ENCODE data around the gene MC1R.
"Not testable (repeated sequence)": the region's sequence is repeated elsewhere in the genome, so short reads cannot be mapped to it uniquely, and the experiment has no call there.

Gene MC1R

DNA sequence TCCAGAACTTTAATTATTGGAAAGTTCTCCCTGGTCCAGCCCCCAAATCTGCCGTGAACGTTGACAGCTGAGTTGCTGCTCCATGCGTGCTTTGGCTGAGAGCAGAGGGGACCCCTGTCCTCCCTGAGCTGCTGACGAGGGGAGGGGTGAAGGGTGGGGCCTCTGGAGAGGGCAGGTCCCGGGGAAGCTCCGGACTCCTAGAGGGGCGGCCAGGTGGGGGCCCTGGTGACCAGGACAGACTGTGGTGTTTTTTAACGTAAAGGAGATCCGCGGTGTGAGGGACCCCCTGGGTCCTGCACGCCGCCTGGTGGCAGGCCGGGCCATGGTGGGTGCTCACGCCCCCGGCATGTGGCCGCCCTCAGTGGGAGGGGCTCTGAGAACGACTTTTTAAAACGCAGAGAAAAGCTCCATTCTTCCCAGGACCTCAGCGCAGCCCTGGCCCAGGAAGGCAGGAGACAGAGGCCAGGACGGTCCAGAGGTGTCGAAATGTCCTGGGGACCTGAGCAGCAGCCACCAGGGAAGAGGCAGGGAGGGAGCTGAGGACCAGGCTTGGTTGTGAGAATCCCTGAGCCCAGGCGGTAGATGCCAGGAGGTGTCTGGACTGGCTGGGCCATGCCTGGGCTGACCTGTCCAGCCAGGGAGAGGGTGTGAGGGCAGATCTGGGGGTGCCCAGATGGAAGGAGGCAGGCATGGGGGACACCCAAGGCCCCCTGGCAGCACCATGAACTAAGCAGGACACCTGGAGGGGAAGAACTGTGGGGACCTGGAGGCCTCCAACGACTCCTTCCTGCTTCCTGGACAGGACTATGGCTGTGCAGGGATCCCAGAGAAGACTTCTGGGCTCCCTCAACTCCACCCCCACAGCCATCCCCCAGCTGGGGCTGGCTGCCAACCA, at the start of gene MC1R:
Gene MC1R (plus strand): TSS at position 410 of the 895 bp plus-strand sequence. CDS start 397 bp downstream, at position 807.
- no peak for DNase-seq
- intact Hi-C loops (cut with DNase I), result no loop called here

DNA sequence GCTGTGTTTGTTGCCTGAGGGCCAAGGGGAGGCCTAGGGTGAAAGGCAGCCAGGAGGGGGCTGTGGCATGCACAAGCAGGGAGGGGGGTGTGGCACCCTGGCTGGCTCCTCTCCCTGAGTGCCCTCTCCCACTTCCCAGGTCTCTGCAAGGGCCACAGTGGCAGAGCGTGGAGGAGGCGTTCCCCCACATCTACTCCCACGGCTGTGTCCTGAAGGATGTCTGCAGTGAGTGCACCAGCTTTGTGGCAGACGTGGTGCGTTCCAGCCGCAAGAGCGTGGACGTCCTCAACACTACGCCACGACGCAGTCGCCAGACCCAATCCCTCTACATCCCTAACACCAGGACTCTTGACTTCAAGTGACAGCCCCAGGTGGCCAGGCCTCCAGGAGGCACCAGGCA, 48.8 kb upstream of the MC1R start:
- intact Hi-C loops (cut with DNase I), result loop anchor here (10.0 kb wide), 1 partner anchor 165 kb away; the partner anchor contains the start of gene SPATA2L

DNA sequence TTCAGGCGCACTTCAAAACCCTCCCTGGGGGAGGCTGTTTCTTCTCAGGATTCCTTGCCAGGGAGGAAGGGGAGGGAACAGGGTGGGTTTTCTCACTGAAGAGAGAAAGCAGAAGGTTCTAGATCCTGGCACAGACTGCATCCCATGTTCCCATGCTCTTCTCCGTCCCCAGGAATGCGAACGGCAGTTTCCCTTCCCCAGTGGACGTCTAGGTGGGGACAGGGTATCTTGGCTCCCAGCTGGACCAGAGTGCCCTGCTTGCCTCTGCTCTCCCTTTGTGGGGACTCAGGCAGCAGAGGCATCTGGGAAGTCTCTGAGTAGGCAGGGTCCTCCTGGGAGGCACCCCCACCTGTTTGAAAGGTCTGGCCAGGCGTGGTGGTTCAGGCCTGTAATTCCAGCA, 48.2 kb upstream of the MC1R start:
- intact Hi-C loops (cut with DNase I), result no loop called here
- DNase-seq, result no peak

More for the DNA sequence above, 48.8 kb upstream of the MC1R start:
- no peak for DNase-seq

DNA sequence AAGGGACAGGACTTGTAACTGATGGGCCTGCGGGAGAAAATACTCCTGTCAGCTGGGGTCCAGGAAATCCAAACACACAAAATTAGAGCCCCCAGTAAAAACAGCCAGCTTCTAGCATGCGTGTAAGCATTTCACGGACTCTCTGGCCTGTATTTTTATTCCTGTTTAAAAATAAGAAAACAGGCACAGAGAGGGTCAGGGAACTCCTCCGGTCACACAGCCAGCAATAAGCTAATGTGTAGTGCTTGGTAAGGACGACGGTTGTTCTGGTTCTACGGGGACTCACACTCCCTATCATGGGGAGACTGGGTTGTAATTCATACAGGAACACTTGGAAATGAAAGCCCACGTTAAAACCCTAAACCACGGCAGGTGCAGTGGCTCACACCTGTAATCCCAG, 46.8 kb upstream of the MC1R start:
- intact Hi-C loops (cut with DNase I), result no loop called here
- no peak for DNase-seq

DNA sequence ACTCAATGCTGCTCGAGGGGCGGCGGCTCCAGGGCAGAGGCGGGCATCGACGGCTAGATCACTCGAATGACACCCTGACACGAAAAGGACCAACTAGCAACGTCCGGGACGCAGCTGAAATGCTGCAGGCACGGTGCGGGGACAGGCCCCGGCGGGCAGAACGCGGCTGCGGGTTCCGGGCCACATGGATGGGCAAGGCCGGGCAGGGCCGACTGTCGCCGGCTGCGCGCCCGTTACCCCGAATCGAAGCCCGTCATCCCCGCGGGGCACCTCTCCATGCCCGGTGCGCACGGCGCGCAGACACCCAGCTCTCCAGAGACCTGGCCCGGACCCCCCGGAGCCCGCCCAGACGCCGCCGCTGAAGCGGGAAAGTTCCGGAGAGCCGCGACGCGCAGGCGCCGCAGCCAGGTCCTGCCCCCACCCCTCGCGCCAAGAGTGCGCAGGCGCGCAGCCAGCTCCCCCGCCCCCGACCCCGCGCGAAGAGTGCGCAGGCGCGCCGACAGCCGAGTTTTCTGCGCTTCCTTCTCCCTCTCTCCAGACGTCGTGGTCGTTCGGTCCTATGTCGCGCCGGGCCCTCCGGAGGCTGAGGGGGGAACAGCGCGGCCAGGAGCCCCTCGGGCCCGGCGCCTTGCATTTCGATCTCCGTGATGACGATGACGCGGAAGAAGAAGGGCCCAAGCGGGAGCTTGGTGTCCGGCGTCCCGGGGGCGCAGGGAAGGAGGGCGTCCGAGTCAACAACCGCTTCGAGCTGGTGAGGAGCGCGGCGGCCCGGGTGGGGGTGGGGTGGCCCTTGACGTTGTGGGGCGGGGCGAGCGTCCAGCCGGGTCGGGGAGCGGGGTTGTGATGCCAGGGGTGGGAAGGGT, 45.3 kb upstream of the MC1R start, which contains the start of gene TCF25:
Gene TCF25 (plus strand): TSS at position 484 of the 863 bp plus-strand sequence. CDS start 76 bp downstream, at position 560.
- peak; percentile 30 to 91 (median 80) for DNase-seq
- intact Hi-C loops (cut with DNase I), result no loop called here

DNA sequence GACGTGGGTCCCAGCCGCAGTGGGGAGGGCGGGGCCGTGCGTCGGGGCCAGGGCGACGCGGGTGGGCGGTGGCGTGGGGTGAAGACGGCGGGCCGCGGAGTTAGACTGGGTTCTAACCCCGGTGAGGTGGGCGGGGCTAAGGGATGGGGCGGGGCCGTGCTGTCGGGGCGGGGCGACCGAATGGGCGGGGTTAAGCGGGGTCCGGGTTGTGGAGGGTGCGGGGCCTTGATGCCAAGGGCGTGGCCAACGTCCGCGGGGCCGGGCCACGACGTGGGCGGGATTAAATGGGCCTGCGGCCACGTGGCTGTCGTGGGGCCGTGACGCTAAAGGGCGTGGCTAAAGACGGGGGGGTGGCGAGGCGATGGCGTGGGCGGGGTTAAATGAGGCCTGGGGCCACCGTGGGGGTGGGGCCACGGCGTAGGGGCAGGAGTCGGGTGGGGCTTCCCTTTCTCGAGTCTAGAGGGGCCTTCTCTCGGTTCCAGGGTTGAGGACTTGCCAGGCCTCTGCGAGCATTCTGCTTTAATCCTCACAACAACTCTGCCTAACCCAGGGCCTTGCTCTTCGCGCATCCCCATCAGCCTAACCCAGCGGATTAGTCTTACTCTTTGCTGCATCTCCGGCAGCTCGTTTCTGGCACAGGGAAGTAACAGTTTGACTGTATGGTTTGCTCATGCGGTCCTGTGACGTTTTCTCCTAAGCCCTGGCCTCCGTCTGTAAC, 44.5 kb upstream of the MC1R start:
- intact Hi-C loops (cut with DNase I), result no loop called here
- peak; percentile 88 to 99 (median 96) for DNase-seq

DNA sequence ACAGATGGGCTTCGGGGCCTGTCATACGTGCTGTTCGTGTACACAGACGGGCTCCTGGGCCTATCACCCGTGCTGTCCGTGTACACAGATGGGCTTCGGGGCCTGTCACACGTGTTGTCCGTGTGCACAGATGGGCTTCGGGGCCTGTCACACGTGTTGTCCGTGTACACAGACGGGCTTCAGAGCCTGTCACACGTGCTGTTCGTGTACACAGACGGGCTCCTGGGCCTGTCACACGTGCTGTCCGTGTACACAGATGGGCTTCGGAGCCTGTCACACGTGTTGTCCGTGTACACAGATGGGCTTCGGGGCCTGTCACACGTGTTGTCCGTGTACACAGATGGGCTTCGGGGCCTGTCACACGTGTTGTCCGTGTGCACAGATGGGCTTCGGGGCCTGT, 39.5 kb upstream of the MC1R start:
- intact Hi-C loops (cut with DNase I); DNase-seq: not testable (repeated sequence)

DNA sequence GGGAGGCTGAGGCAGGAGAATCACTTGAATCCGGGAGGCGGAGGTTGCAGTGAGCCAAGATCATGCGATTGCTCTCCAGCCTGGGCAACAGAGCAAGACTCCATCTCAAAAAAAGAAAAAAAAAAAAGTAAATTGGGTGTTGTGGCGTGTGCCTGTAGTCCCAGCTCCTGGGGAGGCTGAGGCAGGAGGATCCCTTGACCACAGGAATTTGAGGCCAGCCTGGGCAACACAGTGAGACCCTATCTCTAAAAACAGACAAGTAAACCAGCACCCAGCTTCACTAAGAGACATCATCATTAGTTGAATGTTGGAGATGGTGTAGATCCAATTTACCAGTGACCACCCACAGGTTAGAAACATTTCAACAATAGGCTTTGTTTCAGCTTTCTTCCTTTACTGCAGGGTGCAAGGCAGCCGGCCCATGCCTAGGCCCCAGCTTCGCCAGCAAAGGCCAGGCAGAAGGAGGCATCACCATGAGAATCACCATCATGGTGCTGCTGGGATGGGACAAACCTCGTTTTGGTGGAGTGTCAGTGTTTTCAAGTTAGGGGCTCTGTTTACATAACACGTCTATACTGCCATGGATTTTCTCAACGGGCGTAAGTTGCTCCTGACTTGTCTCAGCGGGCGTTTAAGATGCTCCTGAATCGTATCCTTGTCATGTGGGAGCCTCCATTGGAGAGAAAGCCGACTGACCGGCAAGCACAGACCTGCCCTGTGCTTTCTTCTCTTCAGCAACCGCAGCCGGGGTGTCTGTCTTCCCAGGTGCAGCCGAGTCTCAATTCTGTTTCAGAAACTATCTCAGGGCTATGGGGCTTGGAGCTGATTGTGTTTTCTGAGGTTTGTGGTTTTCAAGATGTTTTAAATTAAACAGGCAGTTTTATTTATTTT, 37.9 kb upstream of the MC1R start:
- intact Hi-C loops (cut with DNase I), result no loop called here
- peak in 1 of 42 donors; percentile 3 for DNase-seq

DNA sequence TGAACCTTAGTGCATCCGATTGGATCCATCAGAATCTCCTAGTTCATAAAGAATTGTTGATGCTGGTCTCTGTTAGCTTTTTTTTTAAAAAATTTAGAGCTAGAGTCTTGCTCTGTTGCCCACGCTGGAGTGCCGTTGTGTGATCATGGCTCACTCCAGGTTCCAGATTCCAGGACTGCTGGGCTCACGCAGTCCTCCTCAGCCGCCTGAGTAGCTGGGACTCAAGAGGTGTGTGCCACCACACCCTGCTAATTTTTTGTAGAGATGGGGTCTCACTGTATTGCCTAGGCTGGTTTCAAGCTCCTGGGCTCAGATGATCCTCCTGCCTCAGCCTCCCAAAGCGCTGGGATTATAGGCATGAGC, 37.3 kb upstream of the MC1R start:
- peak in 1 of 42 donors; percentile 1 for DNase-seq
- intact Hi-C loops (cut with DNase I), result no loop called here

DNA sequence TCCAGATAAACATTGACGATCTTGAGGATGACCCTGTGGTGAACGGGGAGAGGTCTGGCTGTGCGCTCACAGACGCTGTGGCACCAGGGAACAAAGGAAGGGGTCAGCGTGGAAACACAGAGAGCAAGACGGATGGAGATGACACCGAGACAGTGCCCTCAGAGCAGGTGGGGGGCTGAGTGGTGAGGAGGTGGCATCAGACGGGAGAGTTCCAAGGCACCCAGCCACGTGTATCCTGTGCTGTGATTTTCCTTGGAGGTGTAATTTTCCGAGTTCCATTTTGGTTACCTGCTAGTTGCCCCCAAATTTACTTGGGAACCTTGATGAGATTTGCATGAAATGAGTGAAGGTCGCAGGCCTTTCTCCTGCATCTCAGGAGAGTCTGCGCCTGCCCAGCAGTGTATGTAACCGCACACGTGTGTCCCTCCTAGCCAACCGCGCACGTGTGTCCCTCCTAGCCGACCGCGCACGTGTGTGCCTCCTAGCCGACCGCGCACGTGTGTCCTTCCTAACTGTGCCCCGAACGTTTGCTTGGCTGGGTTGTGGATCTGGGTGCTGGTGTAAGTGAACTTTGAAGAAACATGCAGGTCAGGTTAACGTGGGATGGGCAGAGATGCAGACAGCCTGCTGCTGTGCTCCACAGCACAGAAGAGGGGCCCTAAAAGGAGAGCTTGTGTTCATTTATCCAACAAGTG, 35.2 kb upstream of the MC1R start:
- peak in 6 of 42 donors; percentile 25 to 57 (median 45) for DNase-seq
- intact Hi-C loops (cut with DNase I), result no loop called here

DNA sequence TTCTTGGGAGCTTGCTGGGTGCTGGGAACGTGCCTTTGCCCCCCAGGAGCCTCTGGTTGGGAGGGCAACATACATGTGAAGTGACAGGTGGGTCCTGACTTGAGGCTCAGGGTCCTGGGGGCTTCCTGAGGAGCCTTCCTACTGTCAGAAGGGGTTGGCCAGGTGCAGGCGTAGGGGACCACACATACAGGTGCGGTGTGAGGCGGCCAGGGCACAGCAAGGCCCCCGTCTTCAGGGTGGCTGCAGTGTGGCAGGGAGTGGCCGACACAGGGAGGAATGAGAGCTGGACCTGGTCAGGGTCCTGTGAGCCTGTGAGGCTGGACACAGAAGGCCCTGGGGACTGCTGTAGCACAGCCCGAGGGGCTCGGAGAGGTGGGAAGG, 34.6 kb upstream of the MC1R start:
- intact Hi-C loops (cut with DNase I), result no loop called here
- no peak for DNase-seq

DNA sequence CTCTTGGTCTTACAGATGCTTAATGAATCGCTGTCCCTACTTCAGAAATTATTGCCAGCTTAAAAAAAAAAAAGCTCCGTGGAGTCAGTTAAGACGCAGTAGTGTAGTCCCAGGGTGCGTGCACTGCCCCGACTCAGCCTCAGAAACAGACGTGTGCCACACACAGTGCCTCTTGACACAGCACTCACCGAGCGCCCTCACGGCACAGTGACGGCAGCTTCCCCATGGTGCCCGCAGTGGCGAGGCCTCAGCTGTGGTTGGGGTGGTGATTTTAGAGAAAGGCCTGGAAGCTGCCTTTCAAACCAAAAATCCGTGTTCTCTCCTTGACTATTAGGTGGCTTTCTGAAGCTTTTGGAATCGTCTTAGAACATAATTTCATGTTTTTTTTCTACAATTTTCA, 31.4 kb upstream of the MC1R start:
- no peak for DNase-seq
- intact Hi-C loops (cut with DNase I), result no loop called here

DNA sequence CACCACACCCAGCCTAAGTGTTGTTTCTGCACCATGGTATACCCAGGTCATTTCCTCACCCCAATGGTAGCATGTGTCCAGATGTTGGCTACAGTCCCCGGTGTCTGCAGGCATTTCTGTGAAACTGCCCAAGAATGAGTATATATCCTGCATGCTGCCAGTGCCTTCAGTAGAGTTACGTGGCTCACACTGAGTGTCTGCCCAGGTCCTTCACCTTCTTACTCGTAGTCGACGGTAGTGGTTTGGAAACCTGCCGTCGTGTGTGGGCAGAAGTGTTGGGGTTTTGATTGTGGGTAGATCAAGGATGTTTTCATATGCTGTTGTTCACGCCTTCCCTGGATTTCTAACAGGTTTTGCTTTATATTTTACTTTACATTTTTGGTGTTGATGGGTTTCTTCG, 28.5 kb upstream of the MC1R start:
- DNase-seq, result peak in 1 of 42 donors; percentile 1
- intact Hi-C loops (cut with DNase I), result no loop called here

DNA sequence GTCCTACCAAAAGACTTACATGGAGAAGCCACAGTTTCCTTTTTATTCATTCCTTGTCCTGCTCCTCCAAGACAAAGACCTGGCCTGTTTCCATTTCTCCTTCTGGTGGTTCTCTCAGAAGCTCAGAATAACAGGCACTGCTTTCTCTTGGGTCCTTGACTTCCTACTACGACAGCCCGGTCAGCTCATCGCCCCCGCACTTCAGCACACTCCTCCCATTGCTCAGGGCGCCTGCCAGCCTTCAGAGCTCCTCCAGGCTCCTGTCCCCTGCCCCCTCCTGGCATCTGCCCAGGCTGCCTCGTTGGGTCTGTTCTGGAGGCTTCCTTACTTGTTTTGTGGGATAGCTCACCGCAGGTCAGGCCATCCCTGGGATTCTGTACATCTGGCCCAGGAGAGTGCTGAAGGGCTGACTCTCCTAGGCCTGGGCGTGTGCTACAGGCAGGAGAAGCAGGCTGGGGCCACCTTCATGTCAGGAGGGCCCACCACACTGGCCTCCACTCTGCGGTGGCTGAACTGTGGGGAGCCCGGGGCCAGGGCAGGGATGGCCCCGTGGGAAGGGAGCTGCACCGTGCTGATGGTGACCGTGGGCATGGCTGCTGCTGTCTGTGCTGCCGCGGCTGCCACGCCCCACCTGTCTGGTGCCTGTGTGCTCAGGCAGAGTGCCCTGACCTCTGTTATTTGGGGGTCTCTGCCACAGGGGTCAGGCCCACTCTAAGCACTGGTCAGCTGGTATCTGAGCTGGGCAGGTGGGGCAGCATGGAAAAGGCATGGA, 27.6 kb upstream of the MC1R start:
- intact Hi-C loops (cut with DNase I), result no loop called here
- no peak for DNase-seq

DNA sequence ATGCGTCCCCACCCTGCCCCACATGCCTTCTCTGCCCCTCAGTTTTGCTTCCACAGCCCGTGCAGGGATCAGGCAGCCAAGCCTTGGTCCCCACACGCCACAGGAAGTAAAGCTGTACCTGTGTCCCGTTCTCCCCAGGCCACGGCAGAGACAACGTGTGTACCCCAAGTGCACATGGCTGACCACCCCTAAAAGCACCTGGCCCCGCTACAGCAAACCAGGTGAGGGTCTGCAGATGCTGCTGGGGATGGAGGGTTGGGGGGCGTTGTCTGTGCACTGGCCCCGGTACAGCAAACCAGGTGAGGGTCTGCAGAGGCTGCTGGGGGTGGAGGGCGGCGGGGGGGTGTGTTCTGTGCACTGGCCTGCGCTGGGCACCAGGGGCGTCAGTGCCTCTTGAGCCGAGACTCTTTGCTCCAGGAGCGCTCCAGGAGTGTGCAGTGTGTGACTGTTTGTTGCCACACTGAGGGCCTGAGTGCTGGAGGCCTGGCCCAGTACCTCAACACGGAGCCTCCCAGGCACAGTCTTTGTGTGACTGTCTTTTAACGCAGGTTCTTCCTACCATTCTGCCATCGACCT, 26.5 kb upstream of the MC1R start:
- intact Hi-C loops (cut with DNase I), result no loop called here
- no peak for DNase-seq

DNA sequence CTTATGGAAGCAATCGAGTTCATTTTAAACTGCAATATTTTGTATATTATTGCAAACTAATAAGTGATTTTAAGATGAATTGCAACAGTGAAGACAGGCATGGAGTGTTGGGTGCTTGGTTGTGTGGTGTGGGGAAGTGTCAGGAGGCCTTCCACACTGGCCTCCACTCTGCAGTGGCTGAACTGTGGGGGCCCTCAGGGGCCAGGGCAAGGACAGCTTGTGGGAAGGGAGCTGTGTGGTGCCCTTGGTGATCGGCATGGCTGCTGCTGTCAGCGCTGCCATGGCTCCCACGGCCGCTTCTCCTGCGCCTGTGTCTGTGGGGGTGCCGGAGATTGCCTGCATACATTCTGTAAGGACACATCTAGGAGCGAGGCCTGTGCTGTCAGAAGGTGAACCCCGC, 26.0 kb upstream of the MC1R start:
- intact Hi-C loops (cut with DNase I), result no loop called here
- DNase-seq, result no peak
